Suprapubic skin (tissue), 3 donors: Measurements from ENCODE around the gene ADAMTS3.

Experiments used
- CTCF ChIP-seq, 2 donors: fragments of 200-600 bp in 1 of 2; fragments of 450-650 bp in 1 of 2; sonication (generic) in 1 of 2; IDR thresholded peaks; one replicate each; pipeline ENCODE4 v1.5.1; 2016 to 2019; ENCODE audit warnings: antibody characterized with exemption in 2 of 2, mild to moderate bottlenecking in 1 of 2, moderate library complexity in 1 of 2
- EP300 ChIP-seq: sonication (generic); formaldehyde crosslinking; IDR thresholded peaks from one replicate; pipeline ENCODE4 v1.6.1; 2017; ENCODE audit warnings: antibody characterized with exemption

- TF ChIP-seq EP300 (no peak), CTCF (IDR thresholded peaks at IDR 0.05) (no peak)
Measured at GRCh38 chr4:72410158-72410557, 158.9 kb downstream of the ADAMTS3 start.
